A172 (cell line): ENCODE measurements around the gene ACVR1B. TPM values are rescaled to one million over a fixed set of nuclear protein-coding genes. Genes with fewer than 3 reads are reported as not detected.
A peak's percentile ranks its signal among the peaks of the same experiment; 100 is the strongest.

Source experiments
- DNase-seq: peaks from one replicate; pipeline ENCODE4 v3.0.0-alpha.2; 2015; ENCODE audit warnings: low spot score
- total RNA-seq: library from RNA; depleted of rRNA; stranded (reverse); fragments of >200 nt; shearing (Covaris generic); gene quantifications from 2 replicates; pipeline ENCODE4 v1.2.3, GENCODE V29; 2014; rRNA removed

Gene ACVR1B
- 3.8 and 6.9 TPM in 2 replicates for total RNA-seq

- DNase-seq, result peak; percentile 68
Measured at GRCh38 chr12:51951199-51951842, at the start of gene ACVR1B. ACVR1B (plus strand) TSS chr12:51951699; CDS start chr12:51951744, 45 bp downstream.

- DNase-seq, result no peak
Measured at GRCh38 chr12:51901881-51902280, 49.6 kb upstream of the ACVR1B start.

GRCh38 chr12:51904951-51905470 is 46.5 kb upstream of the ACVR1B start:
- no peak for DNase-seq

GRCh38 chr12:51905471-51906429 is 45.7 kb upstream of the ACVR1B start:
- no peak for DNase-seq

GRCh38 chr12:51906430-51907082 is 44.9 kb upstream of the ACVR1B start:
- no peak for DNase-seq

- no peak for DNase-seq
Measured at GRCh38 chr12:51907083-51907855, 44.2 kb upstream of the ACVR1B start, which contains the start of gene ACVRL1. ACVRL1 (plus strand) TSS chr12:51907504; CDS start chr12:51912475, 4,971 bp downstream.

GRCh38 chr12:51907856-51908425 is 43.6 kb upstream of the ACVR1B start:
- no peak for DNase-seq

GRCh38 chr12:51908876-51909592 is 42.5 kb upstream of the ACVR1B start:
- DNase-seq, result no peak

- no peak for DNase-seq
Measured at GRCh38 chr12:51910168-51910567, 41.3 kb upstream of the ACVR1B start.

GRCh38 chr12:51910691-51911090 is 40.8 kb upstream of the ACVR1B start:
- DNase-seq, result no peak

- DNase-seq, result no peak
Measured at GRCh38 chr12:51911307-51911706, 40.2 kb upstream of the ACVR1B start.

GRCh38 chr12:51911788-51912711 is 39.4 kb upstream of the ACVR1B start:
- DNase-seq, result peak; percentile 46

GRCh38 chr12:51913071-51914033 is 38.1 kb upstream of the ACVR1B start:
- DNase-seq, result no peak

GRCh38 chr12:51914034-51914923 is 37.2 kb upstream of the ACVR1B start:
- DNase-seq, result no peak

- no peak for DNase-seq
Measured at GRCh38 chr12:51915003-51915625, 36.4 kb upstream of the ACVR1B start.

GRCh38 chr12:51915951-51916350 is 35.5 kb upstream of the ACVR1B start:
- DNase-seq, result no peak
